Prostate gland (tissue), 2 donors: ENCODE data around the gene RGS18.

ENCODE experiments used
- CTCF ChIP-seq, 4 experiments: fragments of 200-600 bp in 2 of 4; fragments of 450-650 bp in 2 of 4; sonication (generic) in 2 of 4; IDR thresholded peaks; 1 replicate in 3 of 4; 2 replicates in 1 of 4; pipeline ENCODE4 v1.5.1; 2016 to 2019; ENCODE audit warnings: antibody characterized with exemption in 4 of 4, mild to moderate bottlenecking in 2 of 4, moderate library complexity in 2 of 4
- POLR2A ChIP-seq: fragments of 450-650 bp; IDR thresholded peaks from one replicate; pipeline ENCODE4 v1.6.1; 2016; ENCODE audit warnings: antibody characterized with exemption, mild to moderate bottlenecking
- POLR2AphosphoS5 ChIP-seq: sonication (generic); formaldehyde crosslinking; IDR thresholded peaks from one replicate; pipeline ENCODE4 v1.6.1; 2017; ENCODE audit warnings: antibody characterized with exemption

GRCh38 chr1:192167911-192168700 lies 9.8 kb downstream of the RGS18 start:
- TF ChIP-seq CTCF (IDR thresholded peaks at IDR 0.05) = no peak
- no peak for TF ChIP-seq POLR2AphosphoS5
- no peak for TF ChIP-seq POLR2A
